H1 (cell line): ENCODE data around the gene LMX1B. TPM values are rescaled to one million over a fixed set of nuclear protein-coding genes. Genes with fewer than 3 reads are reported as not detected.

Experiments used
- ASH2L ChIP-seq: fragments of 200-600, 300-600 bp; sonication (generic); IDR thresholded peaks from one replicate; pipeline ENCODE4 v1.7.1; 2017; ENCODE audit warnings: low read length
- NANOG ChIP-seq: IDR thresholded peaks from 2 replicates; pipeline ENCODE4 v1.6.1; 2011; ENCODE audit warnings: low read length, low read depth, mild to moderate bottlenecking, inconsistent platforms; ENCODE audit not compliant: insufficient read depth, poor library complexity, severe bottlenecking
- POLR2A ChIP-seq, 2 experiments: IDR thresholded peaks; 1 replicate in 1 of 2; 2 replicates in 1 of 2; pipeline ENCODE4 v1.6.1; 2011; ENCODE audit warnings: low read depth in 2 of 2, low read length in 2 of 2, mild to moderate bottlenecking in 2 of 2; ENCODE audit errors: control extremely low read depth in 1 of 2
- SIX5 ChIP-seq: IDR thresholded peaks from 2 replicates; pipeline ENCODE4 v1.6.1; 2011; ENCODE audit warnings: mild to moderate bottlenecking, low read depth, low read length
- SP1 ChIP-seq: IDR thresholded peaks from 2 replicates; pipeline ENCODE4 v1.6.1; 2011; ENCODE audit warnings: low read depth, low read length
- polyA plus RNA-seq, 7 experiments: library from polyadenylated mRNA; depleted of rRNA in 3 of 7; stranded (reverse) in 5 of 7; unstranded in 2 of 7; fragments of >200 nt in 5 of 7; fragments of 200-250 nt in 2 of 7; gene quantifications; 1 replicate in 5 of 7; 2 replicates in 1 of 7; 4 replicates in 1 of 7; pipeline versions ENCODE4 v1.2.1 to v1.2.3, GENCODE V29; 2011 to 2013; ENCODE audit warnings: missing spikeins in 2 of 7, mixed read lengths in 2 of 7
- total RNA-seq: library from RNA; stranded (reverse); fragmentation: NEBNext Ultra II Directional; extraction: Animal tissue kit (Norgen Biotek cat#: 25700); gene quantifications from 2 replicates; pipeline ENCODE4 v1.2.1, GENCODE V29; 2021
- TF ChIP-seq, protein P1 (sequence below): fragments of 300-600 bp; sonication (generic); IDR thresholded peaks from 2 replicates; pipeline ENCODE4 v1.7.1; 2012; ENCODE audit warnings: low read length, moderate library complexity, mild to moderate bottlenecking, inconsistent platforms; ENCODE audit not compliant: insufficient replicate concordance

Gene LMX1B
- total and polyA plus RNA-seq, 2 of the 8 experiments (the other 6 are each of a cell fraction or from before 2014, with no cell fraction given), result 0.09 to 0.37 TPM

DNA sequence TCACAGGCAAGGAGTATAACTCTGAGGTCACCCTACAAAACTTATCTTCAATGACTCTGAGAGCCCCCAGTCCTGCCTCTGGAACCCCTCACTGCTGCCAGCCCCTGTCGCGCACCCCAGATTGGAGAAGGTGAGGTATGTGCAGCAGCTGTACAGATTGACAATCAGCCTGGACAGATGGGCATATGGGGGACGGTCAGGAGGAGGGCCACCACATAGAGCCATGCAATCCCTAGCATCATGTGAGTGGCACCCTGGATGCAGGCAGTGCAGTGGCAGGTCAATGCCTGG is 90.1 kb downstream of the LMX1B start (continued):
- TF ChIP-seq, protein P1, sequence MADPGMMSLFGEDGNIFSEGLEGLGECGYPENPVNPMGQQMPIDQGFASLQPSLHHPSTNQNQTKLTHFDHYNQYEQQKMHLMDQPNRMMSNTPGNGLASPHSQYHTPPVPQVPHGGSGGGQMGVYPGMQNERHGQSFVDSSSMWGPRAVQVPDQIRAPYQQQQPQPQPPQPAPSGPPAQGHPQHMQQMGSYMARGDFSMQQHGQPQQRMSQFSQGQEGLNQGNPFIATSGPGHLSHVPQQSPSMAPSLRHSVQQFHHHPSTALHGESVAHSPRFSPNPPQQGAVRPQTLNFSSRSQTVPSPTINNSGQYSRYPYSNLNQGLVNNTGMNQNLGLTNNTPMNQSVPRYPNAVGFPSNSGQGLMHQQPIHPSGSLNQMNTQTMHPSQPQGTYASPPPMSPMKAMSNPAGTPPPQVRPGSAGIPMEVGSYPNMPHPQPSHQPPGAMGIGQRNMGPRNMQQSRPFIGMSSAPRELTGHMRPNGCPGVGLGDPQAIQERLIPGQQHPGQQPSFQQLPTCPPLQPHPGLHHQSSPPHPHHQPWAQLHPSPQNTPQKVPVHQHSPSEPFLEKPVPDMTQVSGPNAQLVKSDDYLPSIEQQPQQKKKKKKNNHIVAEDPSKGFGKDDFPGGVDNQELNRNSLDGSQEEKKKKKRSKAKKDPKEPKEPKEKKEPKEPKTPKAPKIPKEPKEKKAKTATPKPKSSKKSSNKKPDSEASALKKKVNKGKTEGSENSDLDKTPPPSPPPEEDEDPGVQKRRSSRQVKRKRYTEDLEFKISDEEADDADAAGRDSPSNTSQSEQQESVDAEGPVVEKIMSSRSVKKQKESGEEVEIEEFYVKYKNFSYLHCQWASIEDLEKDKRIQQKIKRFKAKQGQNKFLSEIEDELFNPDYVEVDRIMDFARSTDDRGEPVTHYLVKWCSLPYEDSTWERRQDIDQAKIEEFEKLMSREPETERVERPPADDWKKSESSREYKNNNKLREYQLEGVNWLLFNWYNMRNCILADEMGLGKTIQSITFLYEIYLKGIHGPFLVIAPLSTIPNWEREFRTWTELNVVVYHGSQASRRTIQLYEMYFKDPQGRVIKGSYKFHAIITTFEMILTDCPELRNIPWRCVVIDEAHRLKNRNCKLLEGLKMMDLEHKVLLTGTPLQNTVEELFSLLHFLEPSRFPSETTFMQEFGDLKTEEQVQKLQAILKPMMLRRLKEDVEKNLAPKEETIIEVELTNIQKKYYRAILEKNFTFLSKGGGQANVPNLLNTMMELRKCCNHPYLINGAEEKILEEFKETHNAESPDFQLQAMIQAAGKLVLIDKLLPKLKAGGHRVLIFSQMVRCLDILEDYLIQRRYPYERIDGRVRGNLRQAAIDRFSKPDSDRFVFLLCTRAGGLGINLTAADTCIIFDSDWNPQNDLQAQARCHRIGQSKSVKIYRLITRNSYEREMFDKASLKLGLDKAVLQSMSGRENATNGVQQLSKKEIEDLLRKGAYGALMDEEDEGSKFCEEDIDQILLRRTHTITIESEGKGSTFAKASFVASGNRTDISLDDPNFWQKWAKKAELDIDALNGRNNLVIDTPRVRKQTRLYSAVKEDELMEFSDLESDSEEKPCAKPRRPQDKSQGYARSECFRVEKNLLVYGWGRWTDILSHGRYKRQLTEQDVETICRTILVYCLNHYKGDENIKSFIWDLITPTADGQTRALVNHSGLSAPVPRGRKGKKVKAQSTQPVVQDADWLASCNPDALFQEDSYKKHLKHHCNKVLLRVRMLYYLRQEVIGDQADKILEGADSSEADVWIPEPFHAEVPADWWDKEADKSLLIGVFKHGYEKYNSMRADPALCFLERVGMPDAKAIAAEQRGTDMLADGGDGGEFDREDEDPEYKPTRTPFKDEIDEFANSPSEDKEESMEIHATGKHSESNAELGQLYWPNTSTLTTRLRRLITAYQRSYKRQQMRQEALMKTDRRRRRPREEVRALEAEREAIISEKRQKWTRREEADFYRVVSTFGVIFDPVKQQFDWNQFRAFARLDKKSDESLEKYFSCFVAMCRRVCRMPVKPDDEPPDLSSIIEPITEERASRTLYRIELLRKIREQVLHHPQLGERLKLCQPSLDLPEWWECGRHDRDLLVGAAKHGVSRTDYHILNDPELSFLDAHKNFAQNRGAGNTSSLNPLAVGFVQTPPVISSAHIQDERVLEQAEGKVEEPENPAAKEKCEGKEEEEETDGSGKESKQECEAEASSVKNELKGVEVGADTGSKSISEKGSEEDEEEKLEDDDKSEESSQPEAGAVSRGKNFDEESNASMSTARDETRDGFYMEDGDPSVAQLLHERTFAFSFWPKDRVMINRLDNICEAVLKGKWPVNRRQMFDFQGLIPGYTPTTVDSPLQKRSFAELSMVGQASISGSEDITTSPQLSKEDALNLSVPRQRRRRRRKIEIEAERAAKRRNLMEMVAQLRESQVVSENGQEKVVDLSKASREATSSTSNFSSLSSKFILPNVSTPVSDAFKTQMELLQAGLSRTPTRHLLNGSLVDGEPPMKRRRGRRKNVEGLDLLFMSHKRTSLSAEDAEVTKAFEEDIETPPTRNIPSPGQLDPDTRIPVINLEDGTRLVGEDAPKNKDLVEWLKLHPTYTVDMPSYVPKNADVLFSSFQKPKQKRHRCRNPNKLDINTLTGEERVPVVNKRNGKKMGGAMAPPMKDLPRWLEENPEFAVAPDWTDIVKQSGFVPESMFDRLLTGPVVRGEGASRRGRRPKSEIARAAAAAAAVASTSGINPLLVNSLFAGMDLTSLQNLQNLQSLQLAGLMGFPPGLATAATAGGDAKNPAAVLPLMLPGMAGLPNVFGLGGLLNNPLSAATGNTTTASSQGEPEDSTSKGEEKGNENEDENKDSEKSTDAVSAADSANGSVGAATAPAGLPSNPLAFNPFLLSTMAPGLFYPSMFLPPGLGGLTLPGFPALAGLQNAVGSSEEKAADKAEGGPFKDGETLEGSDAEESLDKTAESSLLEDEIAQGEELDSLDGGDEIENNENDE, result no peak
- TF ChIP-seq SIX5 (no peak), POLR2A (IDR thresholded peaks at IDR 0.05; ENCODE audit: control extremely low read depth in 1 of 2, low read depth in 2 of 2, low read length in 2 of 2) (no peak), NANOG (no peak), SP1 (no peak), ASH2L (no peak)
